ENCODE results near the gene CD2BP2. TPM values are rescaled to one million over a fixed set of nuclear protein-coding genes. Genes with fewer than 3 reads are reported as not detected.

The CD2BP2 gene
- total RNA-seq, 1 donor from 2014 or later: 87.8 TPM

DNA sequence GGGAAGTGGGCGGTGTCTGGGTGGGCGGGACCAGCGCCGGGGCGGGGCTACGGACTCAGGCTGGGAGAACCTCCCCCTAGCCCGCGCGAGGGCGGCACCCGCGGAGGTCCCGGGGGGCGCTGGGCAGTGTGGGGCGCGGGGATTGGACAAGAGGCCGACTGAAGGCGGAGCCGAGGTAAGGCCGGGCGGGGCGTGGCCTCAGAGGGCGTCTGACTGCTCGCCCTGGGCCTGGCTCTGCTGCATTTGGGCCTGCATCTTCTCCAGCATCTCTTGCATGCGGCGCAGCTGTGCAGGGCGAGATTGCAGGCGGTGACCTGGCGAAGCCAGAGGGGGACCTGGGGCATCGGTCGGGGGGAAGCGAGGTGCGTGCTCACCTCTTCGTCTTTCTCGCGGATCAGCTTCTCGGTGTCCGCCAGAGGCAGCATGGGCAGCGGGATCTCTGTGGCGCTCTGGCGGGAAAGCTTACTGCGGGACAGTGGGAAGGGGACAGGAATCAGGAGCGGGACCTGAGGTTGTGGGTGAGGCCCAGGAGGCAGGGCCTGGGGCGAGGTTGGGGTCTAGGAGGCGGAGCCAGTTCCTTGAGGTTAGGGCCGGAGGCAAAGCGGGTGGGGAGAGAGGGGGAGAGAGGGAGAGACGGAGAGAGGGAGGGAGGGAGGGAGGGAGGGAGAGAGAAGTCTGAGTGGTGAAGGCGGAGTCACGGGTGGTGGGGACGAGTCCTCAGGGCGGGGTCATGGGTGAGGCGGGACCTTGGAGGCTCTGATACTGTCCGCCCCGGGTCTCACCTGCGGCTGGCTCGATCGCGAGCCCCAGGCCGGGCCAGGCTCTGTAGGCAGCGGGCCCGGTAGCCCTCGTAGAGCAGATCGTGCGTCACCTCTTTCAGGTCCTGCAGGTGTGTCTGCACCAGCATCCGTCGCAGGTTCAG is 23.4 kb upstream of the CD2BP2 start:
- Mint-ChIP-seq H3K4me3 (peak overlapping the region; percentile 92), H3K9me3 (no peaks in the 10 kb centered on the region), H3K36me3 (ENCODE audit: low read depth) (peaks cover 13% of the 10 kb centered on the region), H3K27ac (peak overlapping the region; percentile 100), H3K4me1 (peaks cover 62% of the 10 kb centered on the region), H3K27me3 (no peaks in the 10 kb centered on the region)
- peak; percentile 99 for DNase-seq
- peak; percentile 88 for ATAC-seq (ENCODE audit: low read depth)
- ChIA-PET POLR2A (interaction anchor here (0.6 to 4.4 kb wide), 27 partner anchors 7 to 725 kb away, joined by 3 to 33 read pairs (median 7); partner anchors contain the start of genes ALDOA, CD2BP2, CORO1A and FBRS), CTCF (no interaction called here)
- TF ChIP-seq, protein P1, sequence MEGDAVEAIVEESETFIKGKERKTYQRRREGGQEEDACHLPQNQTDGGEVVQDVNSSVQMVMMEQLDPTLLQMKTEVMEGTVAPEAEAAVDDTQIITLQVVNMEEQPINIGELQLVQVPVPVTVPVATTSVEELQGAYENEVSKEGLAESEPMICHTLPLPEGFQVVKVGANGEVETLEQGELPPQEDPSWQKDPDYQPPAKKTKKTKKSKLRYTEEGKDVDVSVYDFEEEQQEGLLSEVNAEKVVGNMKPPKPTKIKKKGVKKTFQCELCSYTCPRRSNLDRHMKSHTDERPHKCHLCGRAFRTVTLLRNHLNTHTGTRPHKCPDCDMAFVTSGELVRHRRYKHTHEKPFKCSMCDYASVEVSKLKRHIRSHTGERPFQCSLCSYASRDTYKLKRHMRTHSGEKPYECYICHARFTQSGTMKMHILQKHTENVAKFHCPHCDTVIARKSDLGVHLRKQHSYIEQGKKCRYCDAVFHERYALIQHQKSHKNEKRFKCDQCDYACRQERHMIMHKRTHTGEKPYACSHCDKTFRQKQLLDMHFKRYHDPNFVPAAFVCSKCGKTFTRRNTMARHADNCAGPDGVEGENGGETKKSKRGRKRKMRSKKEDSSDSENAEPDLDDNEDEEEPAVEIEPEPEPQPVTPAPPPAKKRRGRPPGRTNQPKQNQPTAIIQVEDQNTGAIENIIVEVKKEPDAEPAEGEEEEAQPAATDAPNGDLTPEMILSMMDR (IDR thresholded peaks at IDR 0.05): no peak
- intact Hi-C loops (cut with micrococcal nuclease): loop anchor here (1.0 to 10.0 kb wide), 9 partner anchors 8 to 784 kb away; partner anchors contain the start of genes CD2BP2, FBRS, PRR14 and TBC1D10B

DNA sequence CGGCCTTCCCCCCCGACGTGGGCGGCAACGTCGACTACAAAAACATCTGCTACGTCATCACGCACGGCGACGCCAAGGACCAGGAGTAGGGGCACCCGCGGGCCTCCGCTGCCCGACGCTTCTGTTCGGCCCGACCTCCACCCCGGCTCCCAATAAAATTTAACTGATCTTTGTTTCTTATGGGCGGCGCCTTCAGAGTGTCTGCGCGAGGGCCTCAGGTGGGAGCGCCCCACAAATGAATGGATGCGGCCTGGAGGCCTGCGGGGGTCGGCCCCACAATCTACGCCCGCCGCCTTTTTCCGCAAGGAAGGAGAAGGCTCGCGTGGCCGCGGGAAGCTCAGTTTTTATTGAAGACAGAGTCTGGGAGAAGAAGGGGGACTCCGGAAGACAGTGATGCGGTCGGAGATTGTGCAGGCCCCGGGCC is 22.7 kb upstream of the CD2BP2 start:
- peak; percentile 47 for ATAC-seq (ENCODE audit: low read depth)
- H3K36me3 Mint-ChIP-seq (ENCODE audit: low read depth): peaks cover 13% of the 10 kb centered on the region
- peak overlapping the region; percentile 100 for H3K27ac Mint-ChIP-seq
- peak; percentile 82 for DNase-seq
- peak overlapping the region; percentile 92 for H3K4me3 Mint-ChIP-seq
- POLR2A ChIA-PET: interaction anchor here (0.6 to 4.4 kb wide), 25 partner anchors 9 to 725 kb away, joined by 3 to 33 read pairs (median 7); partner anchors contain the start of genes ALDOA, CD2BP2, CORO1A and FBRS
- CTCF ChIA-PET: no interaction called here
- peaks cover 57% of the 10 kb centered on the region for H3K4me1 Mint-ChIP-seq
- no peaks in the 10 kb centered on the region for H3K9me3 Mint-ChIP-seq
- TF ChIP-seq, protein P1 (IDR thresholded peaks at IDR 0.05): no peak
- H3K27me3 Mint-ChIP-seq: no peaks in the 10 kb centered on the region
- intact Hi-C loops (cut with micrococcal nuclease): loop anchor here (1.0 to 10.0 kb wide), 10 partner anchors 8 to 783 kb away; partner anchors contain the start of genes CD2BP2, FBRS, PRR14 and TBC1D10B

DNA sequence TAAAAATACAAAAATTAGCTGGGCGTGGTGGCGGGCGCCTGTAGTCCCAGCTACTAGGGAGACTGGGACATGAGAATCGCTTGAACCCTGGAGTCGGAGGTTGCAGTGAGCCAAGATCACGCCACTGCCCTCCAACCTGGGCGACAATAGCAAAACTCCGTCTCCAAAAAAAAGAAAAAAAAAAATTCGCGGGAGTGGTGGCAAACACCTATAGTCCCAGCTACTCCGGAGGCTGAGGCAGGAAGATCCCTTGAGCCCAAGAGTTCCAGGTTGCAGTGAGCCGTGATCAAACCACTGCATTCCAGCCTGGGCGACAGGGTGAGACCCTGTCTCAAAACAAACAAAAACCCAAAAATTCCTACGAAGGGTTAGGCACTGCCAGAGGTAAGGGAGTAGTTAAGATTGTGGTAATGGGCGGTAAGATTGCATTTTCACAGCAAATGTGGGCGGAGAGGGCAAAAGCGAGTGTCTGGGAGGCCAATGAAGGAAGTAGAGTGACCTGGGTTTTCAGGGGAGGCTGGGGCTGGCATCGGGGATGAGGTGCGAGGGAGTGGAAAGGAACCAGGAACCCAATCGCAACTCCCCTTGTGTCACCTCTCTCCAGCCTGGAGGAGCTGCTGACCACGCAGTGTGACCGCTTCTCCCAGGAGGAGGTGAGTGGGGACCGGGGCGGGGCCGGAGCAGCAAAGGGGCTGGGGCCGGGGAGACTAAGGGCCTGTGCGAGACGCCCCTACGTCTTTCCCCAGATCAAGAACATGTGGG is 22.1 kb upstream of the CD2BP2 start:
- DNase-seq (no peak), ATAC-seq (ENCODE audit: low read depth) (no peak)
- TF ChIP-seq, protein P1 (IDR thresholded peaks at IDR 0.05): no peak
- intact Hi-C loops (cut with micrococcal nuclease): loop anchor here (1.0 to 10.0 kb wide), 2 partner anchors 42 to 782 kb away; no protein-coding TSS in a partner anchor
- ChIA-PET CTCF (interaction anchor here (1.9 kb wide), 1 partner anchor 32 kb away, joined by 6 read pairs; no protein-coding TSS in a partner anchor), POLR2A (interaction anchor here (0.6 to 4.4 kb wide), 18 partner anchors 8 to 311 kb away, joined by 3 to 33 read pairs (median 6); partner anchors contain the start of genes ALDOA, CD2BP2, CORO1A and FBRS)
- Mint-ChIP-seq H3K4me1 (peaks cover 51% of the 10 kb centered on the region), H3K4me3 (peak overlapping the region; percentile 92), H3K27me3 (no peaks in the 10 kb centered on the region), H3K9me3 (no peaks in the 10 kb centered on the region), H3K27ac (peak overlapping the region; percentile 100), H3K36me3 (ENCODE audit: low read depth) (peaks cover 13% of the 10 kb centered on the region)

DNA sequence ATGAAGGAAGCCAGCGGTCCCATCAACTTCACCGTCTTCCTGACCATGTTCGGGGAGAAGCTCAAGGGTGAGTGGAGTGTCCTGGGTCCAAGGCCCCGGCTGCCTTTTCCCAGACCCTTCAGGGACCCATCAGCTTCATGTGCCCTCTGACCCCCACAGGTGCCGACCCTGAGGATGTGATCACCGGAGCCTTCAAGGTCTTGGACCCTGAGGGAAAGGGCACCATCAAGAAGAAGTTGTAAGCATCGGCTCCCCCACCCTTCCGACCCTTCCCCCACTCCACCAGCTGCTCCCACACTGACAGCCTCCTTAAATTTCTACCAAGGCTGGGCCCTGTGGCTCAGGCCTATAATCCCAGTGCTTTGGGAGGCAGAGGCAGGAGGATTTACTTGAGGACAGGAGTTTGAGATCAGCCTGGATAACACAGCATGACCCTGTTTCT is 21.4 kb upstream of the CD2BP2 start:
- intact Hi-C loops (cut with micrococcal nuclease): loop anchor here (10.0 kb wide), 1 partner anchor 782 kb away; no protein-coding TSS in a partner anchor
- ChIA-PET CTCF (interaction anchor here (1.9 kb wide), 1 partner anchor 32 kb away, joined by 6 read pairs; no protein-coding TSS in a partner anchor), POLR2A (interaction anchor here (0.6 to 4.4 kb wide), 6 partner anchors 19 to 50 kb away, joined by 3 to 33 read pairs (median 4); partner anchors contain the start of genes ZNF48 and ZNF771)
- no peak for ATAC-seq (ENCODE audit: low read depth)
- peaks cover 52% of the 10 kb centered on the region for H3K4me1 Mint-ChIP-seq
- H3K4me3 Mint-ChIP-seq: no peak overlapping the region
- H3K27me3 Mint-ChIP-seq: no peaks in the 10 kb centered on the region
- H3K36me3 Mint-ChIP-seq (ENCODE audit: low read depth): peaks cover 13% of the 10 kb centered on the region
- no peak for DNase-seq
- H3K27ac Mint-ChIP-seq: no peak overlapping the region
- no peaks in the 10 kb centered on the region for H3K9me3 Mint-ChIP-seq
- TF ChIP-seq, protein P1 (IDR thresholded peaks at IDR 0.05): no peak

Measured in activated B cell treated with CpG ODN at 0.5 μM for 24 hours (primary cell).